Measurements from ENCODE around the gene ALDOB. TPM values are rescaled to one million over a fixed set of nuclear protein-coding genes. Genes with fewer than 3 reads are reported as not detected.

ALDOB gene
- total and polyA plus RNA-seq, 2 of the 13 experiments (the other 11 are each of a cell fraction or from before 2014, with no cell fraction given): 0.29 to 0.97 TPM

DNA sequence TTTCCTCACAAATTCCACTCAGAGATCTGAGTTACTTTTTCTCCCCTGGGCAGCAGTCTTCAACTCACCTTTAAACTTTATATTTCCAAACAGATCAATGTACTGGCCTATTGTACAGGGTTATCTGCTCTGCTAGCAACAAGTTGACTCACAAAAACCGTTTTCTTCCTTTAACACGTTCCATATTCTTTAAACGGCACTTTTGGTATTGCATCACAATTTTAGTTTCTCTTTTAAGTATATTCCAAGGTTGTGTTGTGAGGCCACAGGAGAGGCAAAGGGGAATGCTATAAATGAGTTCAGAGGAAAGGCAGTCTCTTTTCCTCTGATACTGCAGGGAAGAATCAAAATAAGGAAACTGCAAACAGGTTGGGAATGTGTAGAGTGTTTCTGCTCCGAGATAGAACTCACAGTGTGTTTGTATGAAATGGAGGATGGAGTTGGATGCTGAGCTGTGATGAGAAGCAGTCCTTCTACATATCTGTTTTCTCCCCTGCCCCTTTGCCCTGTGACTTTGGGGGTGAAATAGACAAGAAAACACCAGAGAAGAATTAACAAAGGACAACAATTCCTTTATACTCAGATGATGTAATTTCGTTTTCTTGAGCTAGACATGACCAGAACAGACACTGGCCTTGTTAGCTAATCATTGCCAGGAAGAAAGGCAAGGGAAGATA, 9.9 kb upstream of the ALDOB start (continued):
- no peak for TF ChIP-seq ZBTB1 (CRISPR knock-in tag; IDR thresholded peaks at IDR 0.05; ENCODE audit: borderline replicate concordance)
- TF ChIP-seq, protein P1, sequence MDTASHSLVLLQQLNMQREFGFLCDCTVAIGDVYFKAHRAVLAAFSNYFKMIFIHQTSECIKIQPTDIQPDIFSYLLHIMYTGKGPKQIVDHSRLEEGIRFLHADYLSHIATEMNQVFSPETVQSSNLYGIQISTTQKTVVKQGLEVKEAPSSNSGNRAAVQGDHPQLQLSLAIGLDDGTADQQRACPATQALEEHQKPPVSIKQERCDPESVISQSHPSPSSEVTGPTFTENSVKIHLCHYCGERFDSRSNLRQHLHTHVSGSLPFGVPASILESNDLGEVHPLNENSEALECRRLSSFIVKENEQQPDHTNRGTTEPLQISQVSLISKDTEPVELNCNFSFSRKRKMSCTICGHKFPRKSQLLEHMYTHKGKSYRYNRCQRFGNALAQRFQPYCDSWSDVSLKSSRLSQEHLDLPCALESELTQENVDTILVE (CRISPR knock-in tag; IDR thresholded peaks at IDR 0.05): no peak
- no peak; the same call in 1 of the 2 replicates for TF ChIP-seq ZNF329 (CRISPR knock-in tag; IDR thresholded peaks at IDR 0.05; ENCODE audit: low read depth)
- TF ChIP-seq BCL6 (CRISPR knock-in tag; IDR thresholded peaks at IDR 0.05): peak; percentile 16; the same call in 1 of the 2 replicates
- no peak for TF ChIP-seq FOXA1 (IDR thresholded peaks at IDR 0.05)
- TF ChIP-seq FOXA1 (CRISPR knock-in tag; IDR thresholded peaks at IDR 0.05): no peak
- TF ChIP-seq MED1 (CRISPR knock-in tag; IDR thresholded peaks at IDR 0.05): peak; percentile 77
- TF ChIP-seq, protein P2, sequence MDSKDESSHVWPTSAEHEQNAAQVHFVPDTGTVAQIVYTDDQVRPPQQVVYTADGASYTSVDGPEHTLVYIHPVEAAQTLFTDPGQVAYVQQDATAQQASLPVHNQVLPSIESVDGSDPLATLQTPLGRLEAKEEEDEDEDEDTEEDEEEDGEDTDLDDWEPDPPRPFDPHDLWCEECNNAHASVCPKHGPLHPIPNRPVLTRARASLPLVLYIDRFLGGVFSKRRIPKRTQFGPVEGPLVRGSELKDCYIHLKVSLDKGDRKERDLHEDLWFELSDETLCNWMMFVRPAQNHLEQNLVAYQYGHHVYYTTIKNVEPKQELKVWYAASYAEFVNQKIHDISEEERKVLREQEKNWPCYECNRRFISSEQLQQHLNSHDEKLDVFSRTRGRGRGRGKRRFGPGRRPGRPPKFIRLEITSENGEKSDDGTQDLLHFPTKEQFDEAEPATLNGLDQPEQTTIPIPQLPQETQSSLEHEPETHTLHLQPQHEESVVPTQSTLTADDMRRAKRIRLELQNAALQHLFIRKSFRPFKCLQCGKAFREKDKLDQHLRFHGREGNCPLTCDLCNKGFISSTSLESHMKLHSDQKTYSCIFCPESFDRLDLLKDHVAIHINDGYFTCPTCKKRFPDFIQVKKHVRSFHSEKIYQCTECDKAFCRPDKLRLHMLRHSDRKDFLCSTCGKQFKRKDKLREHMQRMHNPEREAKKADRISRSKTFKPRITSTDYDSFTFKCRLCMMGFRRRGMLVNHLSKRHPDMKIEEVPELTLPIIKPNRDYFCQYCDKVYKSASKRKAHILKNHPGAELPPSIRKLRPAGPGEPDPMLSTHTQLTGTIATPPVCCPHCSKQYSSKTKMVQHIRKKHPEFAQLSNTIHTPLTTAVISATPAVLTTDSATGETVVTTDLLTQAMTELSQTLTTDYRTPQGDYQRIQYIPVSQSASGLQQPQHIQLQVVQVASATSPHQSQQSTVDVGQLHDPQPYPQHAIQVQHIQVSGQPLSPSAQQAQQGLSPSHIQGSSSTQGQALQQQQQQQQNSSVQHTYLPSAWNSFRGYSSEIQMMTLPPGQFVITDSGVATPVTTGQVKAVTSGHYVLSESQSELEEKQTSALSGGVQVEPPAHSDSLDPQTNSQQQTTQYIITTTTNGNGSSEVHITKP (CRISPR knock-in tag; IDR thresholded peaks at IDR 0.05; ENCODE audit: low read depth): no peak
- no peak for TF ChIP-seq POLR2A (IDR thresholded peaks at IDR 0.05; ENCODE audit: insufficient read depth in 1 of 2, low read depth in 2 of 2, low read length in 2 of 2)
- TF ChIP-seq, protein P3, sequence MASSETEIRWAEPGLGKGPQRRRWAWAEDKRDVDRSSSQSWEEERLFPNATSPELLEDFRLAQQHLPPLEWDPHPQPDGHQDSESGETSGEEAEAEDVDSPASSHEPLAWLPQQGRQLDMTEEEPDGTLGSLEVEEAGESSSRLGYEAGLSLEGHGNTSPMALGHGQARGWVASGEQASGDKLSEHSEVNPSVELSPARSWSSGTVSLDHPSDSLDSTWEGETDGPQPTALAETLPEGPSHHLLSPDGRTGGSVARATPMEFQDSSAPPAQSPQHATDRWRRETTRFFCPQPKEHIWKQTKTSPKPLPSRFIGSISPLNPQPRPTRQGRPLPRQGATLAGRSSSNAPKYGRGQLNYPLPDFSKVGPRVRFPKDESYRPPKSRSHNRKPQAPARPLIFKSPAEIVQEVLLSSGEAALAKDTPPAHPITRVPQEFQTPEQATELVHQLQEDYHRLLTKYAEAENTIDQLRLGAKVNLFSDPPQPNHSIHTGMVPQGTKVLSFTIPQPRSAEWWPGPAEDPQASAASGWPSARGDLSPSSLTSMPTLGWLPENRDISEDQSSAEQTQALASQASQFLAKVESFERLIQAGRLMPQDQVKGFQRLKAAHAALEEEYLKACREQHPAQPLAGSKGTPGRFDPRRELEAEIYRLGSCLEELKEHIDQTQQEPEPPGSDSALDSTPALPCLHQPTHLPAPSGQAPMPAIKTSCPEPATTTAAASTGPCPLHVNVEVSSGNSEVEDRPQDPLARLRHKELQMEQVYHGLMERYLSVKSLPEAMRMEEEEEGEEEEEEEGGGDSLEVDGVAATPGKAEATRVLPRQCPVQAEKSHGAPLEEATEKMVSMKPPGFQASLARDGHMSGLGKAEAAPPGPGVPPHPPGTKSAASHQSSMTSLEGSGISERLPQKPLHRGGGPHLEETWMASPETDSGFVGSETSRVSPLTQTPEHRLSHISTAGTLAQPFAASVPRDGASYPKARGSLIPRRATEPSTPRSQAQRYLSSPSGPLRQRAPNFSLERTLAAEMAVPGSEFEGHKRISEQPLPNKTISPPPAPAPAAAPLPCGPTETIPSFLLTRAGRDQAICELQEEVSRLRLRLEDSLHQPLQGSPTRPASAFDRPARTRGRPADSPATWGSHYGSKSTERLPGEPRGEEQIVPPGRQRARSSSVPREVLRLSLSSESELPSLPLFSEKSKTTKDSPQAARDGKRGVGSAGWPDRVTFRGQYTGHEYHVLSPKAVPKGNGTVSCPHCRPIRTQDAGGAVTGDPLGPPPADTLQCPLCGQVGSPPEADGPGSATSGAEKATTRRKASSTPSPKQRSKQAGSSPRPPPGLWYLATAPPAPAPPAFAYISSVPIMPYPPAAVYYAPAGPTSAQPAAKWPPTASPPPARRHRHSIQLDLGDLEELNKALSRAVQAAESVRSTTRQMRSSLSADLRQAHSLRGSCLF (CRISPR knock-in tag; IDR thresholded peaks at IDR 0.05; ENCODE audit: borderline replicate concordance): no peak
- TF ChIP-seq ZNF263 (CRISPR knock-in tag; IDR thresholded peaks at IDR 0.05): no peak
- TF ChIP-seq ZFYVE20 (CRISPR knock-in tag; IDR thresholded peaks at IDR 0.05; ENCODE audit: borderline replicate concordance, low read depth): no peak
- no peak for TF ChIP-seq ZSCAN21 (CRISPR knock-in tag; IDR thresholded peaks at IDR 0.05; ENCODE audit: borderline replicate concordance)
- TF ChIP-seq SMAD1 (CRISPR knock-in tag; IDR thresholded peaks at IDR 0.05; ENCODE audit: borderline replicate concordance, low read depth): no peak
- TF ChIP-seq, protein P4, sequence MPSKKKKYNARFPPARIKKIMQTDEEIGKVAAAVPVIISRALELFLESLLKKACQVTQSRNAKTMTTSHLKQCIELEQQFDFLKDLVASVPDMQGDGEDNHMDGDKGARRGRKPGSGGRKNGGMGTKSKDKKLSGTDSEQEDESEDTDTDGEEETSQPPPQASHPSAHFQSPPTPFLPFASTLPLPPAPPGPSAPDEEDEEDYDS (CRISPR knock-in tag; IDR thresholded peaks at IDR 0.05): peak; percentile 61; the same call in 1 of the 2 replicates
